ENCODE measurements around the gene F2R. TPM values are rescaled to one million over a fixed set of nuclear protein-coding genes. Genes with fewer than 3 reads are reported as not detected.
"Not testable (repeated sequence)": the region's sequence is repeated elsewhere in the genome, so short reads cannot be mapped to it uniquely, and the experiment has no call there.

The F2R gene
- total and polyA plus RNA-seq, 2 of the 13 experiments (the other 11 are each of a cell fraction or from before 2014, with no cell fraction given) = 8.3 to 12.3 TPM

- FAIRE-seq; in situ Hi-C loops (cut with HindIII; ENCODE audit: extremely low pct_ligation_motif_present, low pct_unique_long_range_greater_than_20kb); DNase-seq (ENCODE audit: low spot score): not testable (repeated sequence)
Measured at GRCh38 chr5:76761118-76761517, 45.2 kb downstream of the F2R start.

GRCh38 chr5:76762484-76762883, 46.6 kb downstream of the F2R start:
- H3K27me3 ChIP-seq (ENCODE audit: control insufficient read depth in 1 of 2, insufficient read depth in 2 of 2, low read length in 2 of 2) = no peaks in the 10 kb centered on the region
- 27% methylated on average over 2 of the region's 2 CpGs for WGBS (ENCODE audit: low lambda C conversion rate)
- H3K4me3 ChIP-seq (replicated peaks in 1 of 3; ENCODE audit: insufficient read depth in 1 of 3, low read depth in 2 of 3, low read length in 3 of 3) = no peak overlapping the region
- TF ChIP-seq ZNF235 (CRISPR knock-in tag; IDR thresholded peaks at IDR 0.05; ENCODE audit: borderline replicate concordance) (no peak), PAF1 (CRISPR knock-in tag; IDR thresholded peaks at IDR 0.05) (no peak), LCORL (IDR thresholded peaks at IDR 0.05) (no peak), LCORL (CRISPR knock-in tag; IDR thresholded peaks at IDR 0.05) (no peak), POLR2G (IDR thresholded peaks at IDR 0.05; ENCODE audit: low read depth, low read length) (no peak), IRF1 (CRISPR knock-in tag; IDR thresholded peaks at IDR 0.05; ENCODE audit: low read depth) (no peak), FOXO1 (CRISPR knock-in tag; IDR thresholded peaks at IDR 0.05) (no peak), YEATS4 (CRISPR knock-in tag; IDR thresholded peaks at IDR 0.05; ENCODE audit: borderline replicate concordance) (no peak), CSRNP2 (CRISPR knock-in tag; conservative IDR thresholded peaks at IDR 0.05; ENCODE audit: low read depth) (no peak), CREBL2 (CRISPR knock-in tag; IDR thresholded peaks at IDR 0.05; ENCODE audit: borderline replicate concordance) (no peak), TBP (CRISPR knock-in tag; IDR thresholded peaks at IDR 0.05) (no peak), SAFB2 (CRISPR knock-in tag; IDR thresholded peaks at IDR 0.05; ENCODE audit: borderline replicate concordance, low read depth) (no peak), CERS6 (CRISPR knock-in tag; IDR thresholded peaks at IDR 0.05) (no peak)
- H3K4me2 ChIP-seq (ENCODE audit: low read depth, low read length) = no peak overlapping the region
- DNase-seq (ENCODE audit: low spot score) (no peak), ATAC-seq (no peak), FAIRE-seq (no peak)
- H3K27ac ChIP-seq (ENCODE audit: extremely low read length, insufficient read depth, low read length) = no peak overlapping the region
- intact Hi-C loops (cut with micrococcal nuclease; ENCODE audit: unreplicated experiment) = no loop called here
- H3K9me3 ChIP-seq (ENCODE audit: low read length) = no peaks in the 10 kb centered on the region
- H3K79me2 ChIP-seq (ENCODE audit: insufficient read depth, low read length) = no peaks in the 10 kb centered on the region
- in situ Hi-C loops (cut with HindIII; ENCODE audit: extremely low pct_ligation_motif_present, low pct_unique_long_range_greater_than_20kb) = no loop called here
- no peak overlapping the region for H3K9ac ChIP-seq (ENCODE audit: insufficient read depth, low read depth, low read length)
- H2AFZ ChIP-seq (ENCODE audit: low read length) = no peak overlapping the region
- no peaks in the 10 kb centered on the region for H3K36me3 ChIP-seq (replicated peaks in 1 of 2; ENCODE audit: control insufficient read depth in 1 of 2, insufficient read depth in 2 of 2, low read length in 2 of 2)
- POLR2A ChIA-PET = no interaction called here
- H3K4me1 ChIP-seq (ENCODE audit: insufficient read depth, low read length) = peaks cover 16% of the 10 kb centered on the region; the same call in 1 of the 2 replicates
- no peaks in the 10 kb centered on the region for H4K20me1 ChIP-seq (ENCODE audit: insufficient read depth, low read length)
- BruUV-seq (replicated peaks) = no TSS peak
- CTCF ChIA-PET (ENCODE audit: low intra/inter-chr PET ratio, low total read pairs) = no interaction called here

More at GRCh38 chr5:76761118-76761517, 45.2 kb downstream of the F2R start:
- H3K4me3 ChIP-seq (replicated peaks in 1 of 3; ENCODE audit: insufficient read depth in 1 of 3, low read depth in 2 of 3, low read length in 3 of 3); POLR2A ChIA-PET; H4K20me1 ChIP-seq (ENCODE audit: insufficient read depth, low read length); CTCF ChIA-PET (ENCODE audit: low intra/inter-chr PET ratio, low total read pairs); H3K79me2 ChIP-seq (ENCODE audit: insufficient read depth, low read length); H3K27me3 ChIP-seq (ENCODE audit: control insufficient read depth in 1 of 2, insufficient read depth in 2 of 2, low read length in 2 of 2); H3K9ac ChIP-seq (ENCODE audit: insufficient read depth, low read depth, low read length); H3K4me2 ChIP-seq (ENCODE audit: low read depth, low read length); H3K27ac ChIP-seq (ENCODE audit: extremely low read length, insufficient read depth, low read length); H3K36me3 ChIP-seq (replicated peaks in 1 of 2; ENCODE audit: control insufficient read depth in 1 of 2, insufficient read depth in 2 of 2, low read length in 2 of 2); intact Hi-C loops (cut with micrococcal nuclease; ENCODE audit: unreplicated experiment); ATAC-seq; H2AFZ ChIP-seq (ENCODE audit: low read length); H3K9me3 ChIP-seq (ENCODE audit: low read length); BruUV-seq (replicated peaks): not testable (repeated sequence)
- peaks cover 16% of the 10 kb centered on the region; the same call in 1 of the 2 replicates for H3K4me1 ChIP-seq (ENCODE audit: insufficient read depth, low read length)
- 86% methylated on average over 9 of the region's 9 CpGs for WGBS (ENCODE audit: low lambda C conversion rate)
